Gastrocnemius medialis (tissue), 4 donors: ENCODE data around the gene MYO1D. TPM values are rescaled to one million over a fixed set of nuclear protein-coding genes. Genes with fewer than 3 reads are reported as not detected.
A peak's percentile ranks its signal among the peaks of the same experiment; 100 is the strongest.

Source experiments
- ATAC-seq, 2 donors: fragments of 150-250 bp; one replicate each; pipeline ENCODE4 v1.9.1; 2016
- DNase-seq, 2 donors: peaks; one replicate each; pipeline ENCODE4 v3.0.0-alpha.2; 2019
- H3K27ac ChIP-seq, 4 donors: fragments of 200-600 bp; sonication (generic); 1 replicate in 1 of 4; 2 replicates in 3 of 4; pipeline ENCODE4 v1.5.1; 2016 to 2018; ENCODE audit warnings: mild to moderate bottlenecking in 2 of 4, moderate library complexity in 1 of 4
- H3K27me3 ChIP-seq, 3 donors: fragments of 200-600 bp; sonication (generic) in 2 of 3; 1 replicate in 1 of 3; 2 replicates in 2 of 3; pipeline versions ENCODE4 v1.5.1 to v1.6.0; 2016 to 2019; ENCODE audit warnings: mild to moderate bottlenecking in 1 of 3, moderate library complexity in 1 of 3
- H3K36me3 ChIP-seq, 2 donors: fragments of 200-600 bp; sonication (generic) in 1 of 2; one replicate each; pipeline ENCODE4 v1.5.1; 2017 to 2018
- H3K4me1 ChIP-seq, 2 donors: fragments of 200-600 bp; sonication (generic) in 1 of 2; one replicate each; pipeline ENCODE4 v1.5.1; 2016 to 2017; ENCODE audit warnings: mild to moderate bottlenecking in 2 of 2
- H3K4me3 ChIP-seq, 4 donors: fragments of 200-600 bp; sonication (generic) in 3 of 4; 1 replicate in 1 of 4; 2 replicates in 3 of 4; pipeline ENCODE4 v1.5.1; 2016 to 2019; ENCODE audit warnings: mild to moderate bottlenecking in 2 of 4
- H3K9me3 ChIP-seq, 3 donors: fragments of 200-600 bp; sonication (generic) in 2 of 3; 1 replicate in 1 of 3; 2 replicates in 2 of 3; pipeline ENCODE4 v1.5.1; 2016 to 2019
- CTCF ChIP-seq, 5 experiments: fragments of 450-650 bp in 3 of 5; fragments of 200-600 bp in 2 of 5; sonication (generic) in 2 of 5; IDR thresholded peaks in 4 of 5; conservative IDR thresholded peaks in 1 of 5; 1 replicate in 4 of 5; 2 replicates in 1 of 5; pipeline ENCODE4 v1.5.1; 2016 to 2019; ENCODE audit warnings: antibody characterized with exemption in 5 of 5, mild to moderate bottlenecking in 3 of 5, moderate library complexity in 3 of 5
- POLR2A ChIP-seq, 2 donors: fragments of 450-650 bp; IDR thresholded peaks; one replicate each; pipeline ENCODE4 v1.6.1; 2017; ENCODE audit warnings: antibody characterized with exemption in 2 of 2, mild to moderate bottlenecking in 2 of 2, moderate library complexity in 2 of 2
- in situ Hi-C, 4 donors: fragments of 200-750 bp; cut with MboI; loops; one replicate each; pipeline versions ENCODE4 v1.15.0 to v1.8.0; 2017; ENCODE audit warnings: low sequenced_read_pairs in 4 of 4
- intact Hi-C: fragments of 100-400 bp; cut with DNase I; formaldehyde crosslinking; loops from one replicate; pipeline ENCODE4 v1.15.1; 2023; ENCODE audit warnings: low total_unique reads
- total RNA-seq, 4 donors: library from RNA; depleted of rRNA; stranded (reverse); fragments of >200 nt; gene quantifications; one replicate each; pipeline versions ENCODE4 v1.1.0 to v1.2.3, GENCODE V29; 2016

MYO1D gene
- total RNA-seq, 4 donors from 2014 or later, result 5.8 to 20.1 (median 7.8) TPM

- ATAC-seq (no peak), DNase-seq (no peak)
- Histone ChIP-seq H3K4me3 (peak overlapping the region; percentile 46 to 53 (median 53)), H3K27me3 (no peaks in the 10 kb centered on the region), H3K9me3 (no peaks in the 10 kb centered on the region), H3K27ac (peak overlapping the region in 1 of 4 donors; percentile 21), H3K36me3 (peaks cover 0 to 7% of the 10 kb centered on the region in 2 donors), H3K4me1 (peaks cover 12 to 26% of the 10 kb centered on the region in 2 donors)
- intact Hi-C loops (loop anchor here (5.0 kb wide), 1 partner anchor 270 kb away; no protein-coding TSS in a partner anchor), in situ Hi-C loops (loop anchor here in 1 of 4 donors (25.0 kb wide), 1 partner anchor 400 kb away; the partner anchor contains the start of gene MYO1D)
- TF ChIP-seq POLR2A (IDR thresholded peaks at IDR 0.05) (no peak), CTCF (IDR thresholded peaks at IDR 0.05 in 4 of 5, conservative IDR thresholded peaks at IDR 0.05 in 1 of 5) (no peak)
These were observed 389.3 kb downstream of the MYO1D start for GRCh38 chr17:32487473-32488176.

- ATAC-seq (peak; percentile 64 to 71), DNase-seq (no peak)
- H3K27me3 ChIP-seq, result no peaks in the 10 kb centered on the region
- no peaks in the 10 kb centered on the region for H3K9me3 ChIP-seq
- peak within 1 kb of the TSS; percentile 79 to 93 (median 86) for H3K27ac ChIP-seq
- H3K4me3 ChIP-seq, result peak within 1 kb of the TSS; percentile 53 to 75 (median 55)
- H3K4me1 ChIP-seq, result peaks cover 12 to 26% of the 10 kb centered on the region in 2 donors
- peaks cover 0 to 14% of the 10 kb centered on the region in 2 donors for H3K36me3 ChIP-seq
- in situ Hi-C loops (loop anchor here in 1 of 4 donors (25.0 kb wide), 1 partner anchor 400 kb away; the partner anchor contains the start of gene MYO1D), intact Hi-C loops (loop anchor here (5.0 kb wide), 1 partner anchor 270 kb away; no protein-coding TSS in a partner anchor)
- TF ChIP-seq CTCF (IDR thresholded peaks at IDR 0.05 in 4 of 5, conservative IDR thresholded peaks at IDR 0.05 in 1 of 5), result no peak
- TF ChIP-seq POLR2A (IDR thresholded peaks at IDR 0.05), result peak in 1 of 2 donors; percentile 48
These were observed 390.0 kb downstream of the MYO1D start, which contains the start of gene CDK5R1 for GRCh38 chr17:32486701-32487472. CDK5R1 (plus strand) TSS chr17:32486993; CDS start chr17:32487621, 628 bp downstream.

GRCh38 chr17:32486111-32486700 is 390.7 kb downstream of the MYO1D start:
- in situ Hi-C loops, result loop anchor here in 1 of 4 donors (25.0 kb wide), 1 partner anchor 401 kb away; the partner anchor contains the start of gene MYO1D

More at GRCh38 chr17:32486111-32486700, 390.7 kb downstream of the MYO1D start:
- no peaks in the 10 kb centered on the region for H3K9me3 ChIP-seq
- peaks cover 0 to 21% of the 10 kb centered on the region in 2 donors for H3K36me3 ChIP-seq
- DNase-seq (peak; percentile 46 to 71), ATAC-seq (peak; percentile 72 to 73)
- intact Hi-C loops, result loop anchor here (5.0 kb wide), 1 partner anchor 271 kb away; no protein-coding TSS in a partner anchor
- H3K4me1 ChIP-seq, result peaks cover 12 to 26% of the 10 kb centered on the region in 2 donors
- H3K4me3 ChIP-seq, result peak overlapping the region; percentile 48 to 75 (median 55)
- H3K27me3 ChIP-seq, result no peaks in the 10 kb centered on the region
- TF ChIP-seq POLR2A (IDR thresholded peaks at IDR 0.05) (peak in 1 of 2 donors; percentile 59), CTCF (IDR thresholded peaks at IDR 0.05 in 4 of 5, conservative IDR thresholded peaks at IDR 0.05 in 1 of 5) (no peak)
- H3K27ac ChIP-seq, result peak overlapping the region; percentile 79 to 93 (median 86)
